ENCODE results near the gene DLG2. TPM values are rescaled to one million over a fixed set of nuclear protein-coding genes. Genes with fewer than 3 reads are reported as not detected.

Gene DLG2
- total and polyA plus RNA-seq, 2 of the 4 experiments (the other 2 are of a cell fraction): 0.31 to 0.36 TPM

GRCh38 chr11:85359859-85360258, 267.3 kb downstream of the DLG2 start:
- H3K9ac ChIP-seq (ENCODE audit: low read depth, low read length): no peak overlapping the region
- no peak overlapping the region for H2BK120ac ChIP-seq (ENCODE audit: low read depth, low read length)
- H2AFZ ChIP-seq (replicated peaks; ENCODE audit: low read length, poor library complexity): no peak overlapping the region
- H3K9me1 ChIP-seq (ENCODE audit: insufficient read depth, low read length): no peaks in the 10 kb centered on the region
- TF ChIP-seq CHD1 (IDR thresholded peaks at IDR 0.05; ENCODE audit: low read depth, low read length) (no peak), FOS (IDR thresholded peaks at IDR 0.05; ENCODE audit: low read depth, low read length) (no peak), MXI1 (IDR thresholded peaks at IDR 0.05; ENCODE audit: borderline replicate concordance, low read depth, low read length) (no peak), CEBPB (IDR thresholded peaks at IDR 0.05; ENCODE audit: low read depth, low read length) (no peak)
- H3K4ac ChIP-seq (ENCODE audit: low read depth, low read length): no peak overlapping the region
- no peaks in the 10 kb centered on the region for H3K79me1 ChIP-seq (ENCODE audit: low read depth in 1 of 2, low read length in 2 of 2)
- BruUV-seq (replicated peaks): no TSS peak
- intact Hi-C loops (cut with micrococcal nuclease): loop anchor here (5.0 kb wide), 1 partner anchor 123 kb away; no protein-coding TSS in a partner anchor
- DNase-seq (no peak), ATAC-seq (ENCODE audit: low read depth) (no peak)
- no peak overlapping the region for H4K8ac ChIP-seq (ENCODE audit: low read depth in 2 of 2, low read length in 2 of 2)
- H3K27ac ChIP-seq (ENCODE audit: insufficient read depth, low read length): no peak overlapping the region
- POLR2A ChIA-PET (ENCODE audit: unreplicated experiment): no interaction called here
- no peak overlapping the region for H2BK20ac ChIP-seq (ENCODE audit: low read depth, low read length)
- no peaks in the 10 kb centered on the region for H3K36me3 ChIP-seq (ENCODE audit: control insufficient read depth, insufficient read depth, low read length)
- no peak overlapping the region for H2BK5ac ChIP-seq (ENCODE audit: low read depth, low read length, poor library complexity, severe bottlenecking)
- no peak overlapping the region for H3K56ac ChIP-seq (ENCODE audit: extremely low read depth, insufficient read depth, low read length)
- H3K9me3 ChIP-seq (ENCODE audit: control insufficient read depth, insufficient read depth, low read length): no peaks in the 10 kb centered on the region
- CTCF ChIA-PET: interaction anchor here (0.6 kb wide), 1 partner anchor 50 kb away, joined by 3 read pairs; no protein-coding TSS in a partner anchor
- no CpG with 5 or more reads among the region's 6 CpGs for WGBS, 2 experiments (ENCODE audit: extremely low coverage in 2 of 2, insufficient read length in 1 of 2)
- dilution Hi-C loops (cut with HindIII; ENCODE audit: low sequenced_read_pairs, unreplicated experiment): no loop called here
- H2AK9ac ChIP-seq (replicated peaks; ENCODE audit: low read depth, low read length, poor library complexity): no peak overlapping the region
- no peak overlapping the region for H3K18ac ChIP-seq (ENCODE audit: low read depth, low read length)
- H3K4me2 ChIP-seq (ENCODE audit: low read depth, low read length): no peak overlapping the region
- H4K20me1 ChIP-seq (ENCODE audit: insufficient read depth, low read length): no peaks in the 10 kb centered on the region
- H3K4me3 ChIP-seq (ENCODE audit: insufficient read depth, low read depth, low read length): no peak overlapping the region
- no peak overlapping the region for H4K5ac ChIP-seq (ENCODE audit: low read depth, low read length)
- H3K14ac ChIP-seq (replicated peaks; ENCODE audit: low read depth, low read length): no peak overlapping the region
- H3K4me1 ChIP-seq (ENCODE audit: control insufficient read depth, insufficient read depth, low read length): no peaks in the 10 kb centered on the region
- H3K27me3 ChIP-seq (ENCODE audit: control insufficient read depth, insufficient read depth, low read length): no peaks in the 10 kb centered on the region
- H2BK15ac ChIP-seq (ENCODE audit: low read depth, low read length): no peak overlapping the region
- H4K91ac ChIP-seq (ENCODE audit: insufficient read depth, low read depth, low read length): no peak overlapping the region
- H3K23ac ChIP-seq (ENCODE audit: low read depth, low read length): no peak overlapping the region
- in situ Hi-C loops (cut with MboI; ENCODE audit: low sequenced_read_pairs): no loop called here
- H2AK5ac ChIP-seq (ENCODE audit: low read depth, low read length): no peak overlapping the region

Measured in IMR-90 (cell line).